RWPE1 (cell line): Measurements from ENCODE around the gene STK32C.

Experiments
- CTCF ChIA-PET: fragments of 350-600 bp; sonication (Branson Sonifier 250); formaldehyde crosslinking; extraction: SDS; loops from one replicate; lab custom pipeline; 2021; lab: Yijun Ruan, JAX
- POLR2A ChIA-PET: fragments of 400-600 bp; formaldehyde crosslinking; extraction: SDS; loops from one replicate; lab custom pipeline; 2020; ENCODE audit warnings: antibody characterized with exemption; ENCODE audit not compliant: low non-redundant PET; lab: Yijun Ruan, JAX
- DNase-seq: peaks from one replicate; pipeline ENCODE4 v3.0.0; 2012; ENCODE audit warnings: low spot score
- H3K27ac ChIP-seq: fragments of 450-650 bp; 2 replicates; pipeline ENCODE4 v1.5.1; 2017
- TF ChIP-seq, protein P1 (sequence below): fragments of 450-650 bp; conservative IDR thresholded peaks from 2 replicates; pipeline ENCODE4 v1.5.1; 2017; ENCODE audit warnings: low read depth, mild to moderate bottlenecking

Gene STK32C

DNA sequence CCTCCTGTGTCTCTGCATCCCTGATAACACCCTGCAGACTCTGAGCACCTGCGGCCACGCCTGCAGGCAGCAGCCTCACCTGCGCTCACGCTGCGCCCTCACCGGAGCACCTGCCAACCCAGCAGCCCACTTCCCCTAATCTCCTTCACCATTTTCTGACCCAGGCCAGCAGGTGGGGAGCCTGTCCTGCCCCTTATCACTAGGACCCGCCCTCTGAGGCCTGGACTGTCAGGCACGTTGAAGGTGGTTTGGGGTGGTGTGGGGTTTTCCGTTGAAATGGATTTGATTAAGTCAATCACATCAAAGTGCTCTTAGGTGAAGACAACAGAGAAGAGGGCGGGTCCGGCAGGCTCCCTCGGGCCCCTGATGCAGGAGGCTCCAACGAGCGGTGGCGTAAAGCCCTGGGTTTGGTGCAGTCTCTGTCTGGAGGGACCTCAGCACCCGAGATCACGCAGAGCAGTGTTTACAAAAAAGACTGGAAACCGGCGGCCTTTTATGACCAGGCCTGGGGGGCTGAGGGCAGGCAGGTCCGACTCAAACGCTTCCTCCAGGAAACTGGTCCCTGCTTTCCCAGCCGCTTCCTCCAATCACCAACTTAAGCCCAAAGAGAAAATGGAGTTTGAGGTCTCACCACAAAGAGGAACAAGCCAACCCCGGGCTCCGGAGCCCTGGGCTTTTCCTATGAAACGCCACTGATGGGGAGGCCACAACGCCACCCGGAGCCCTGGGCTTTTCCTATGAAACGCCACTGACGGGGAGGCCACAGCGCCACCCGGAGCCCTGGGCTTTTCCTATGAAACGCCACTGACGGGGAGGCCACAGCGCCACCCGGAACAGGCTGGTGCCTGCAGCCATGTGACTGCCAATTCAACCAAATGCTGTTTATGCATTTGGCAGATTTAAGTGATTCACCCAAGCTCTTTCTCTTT lies 75.5 kb downstream of the STK32C start:
- ChIA-PET CTCF (interaction anchor here (0.6 to 0.8 kb wide), 2 partner anchors 121 to 224 kb away, joined by 3 read pairs; no protein-coding TSS in a partner anchor), POLR2A (no interaction called here)
- TF ChIP-seq, protein P1, sequence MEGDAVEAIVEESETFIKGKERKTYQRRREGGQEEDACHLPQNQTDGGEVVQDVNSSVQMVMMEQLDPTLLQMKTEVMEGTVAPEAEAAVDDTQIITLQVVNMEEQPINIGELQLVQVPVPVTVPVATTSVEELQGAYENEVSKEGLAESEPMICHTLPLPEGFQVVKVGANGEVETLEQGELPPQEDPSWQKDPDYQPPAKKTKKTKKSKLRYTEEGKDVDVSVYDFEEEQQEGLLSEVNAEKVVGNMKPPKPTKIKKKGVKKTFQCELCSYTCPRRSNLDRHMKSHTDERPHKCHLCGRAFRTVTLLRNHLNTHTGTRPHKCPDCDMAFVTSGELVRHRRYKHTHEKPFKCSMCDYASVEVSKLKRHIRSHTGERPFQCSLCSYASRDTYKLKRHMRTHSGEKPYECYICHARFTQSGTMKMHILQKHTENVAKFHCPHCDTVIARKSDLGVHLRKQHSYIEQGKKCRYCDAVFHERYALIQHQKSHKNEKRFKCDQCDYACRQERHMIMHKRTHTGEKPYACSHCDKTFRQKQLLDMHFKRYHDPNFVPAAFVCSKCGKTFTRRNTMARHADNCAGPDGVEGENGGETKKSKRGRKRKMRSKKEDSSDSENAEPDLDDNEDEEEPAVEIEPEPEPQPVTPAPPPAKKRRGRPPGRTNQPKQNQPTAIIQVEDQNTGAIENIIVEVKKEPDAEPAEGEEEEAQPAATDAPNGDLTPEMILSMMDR: no peak
- no peak overlapping the region for H3K27ac ChIP-seq
- no peak for DNase-seq

- ChIA-PET CTCF (interaction anchor here (0.6 kb wide), 1 partner anchor 122 kb away, joined by 3 read pairs; no protein-coding TSS in a partner anchor), POLR2A (no interaction called here)
- TF ChIP-seq, protein P1: no peak
- no peak for DNase-seq
- no peak overlapping the region for H3K27ac ChIP-seq
These were observed 76.1 kb downstream of the STK32C start for GRCh38 chr10:132231656-132232022.

DNA sequence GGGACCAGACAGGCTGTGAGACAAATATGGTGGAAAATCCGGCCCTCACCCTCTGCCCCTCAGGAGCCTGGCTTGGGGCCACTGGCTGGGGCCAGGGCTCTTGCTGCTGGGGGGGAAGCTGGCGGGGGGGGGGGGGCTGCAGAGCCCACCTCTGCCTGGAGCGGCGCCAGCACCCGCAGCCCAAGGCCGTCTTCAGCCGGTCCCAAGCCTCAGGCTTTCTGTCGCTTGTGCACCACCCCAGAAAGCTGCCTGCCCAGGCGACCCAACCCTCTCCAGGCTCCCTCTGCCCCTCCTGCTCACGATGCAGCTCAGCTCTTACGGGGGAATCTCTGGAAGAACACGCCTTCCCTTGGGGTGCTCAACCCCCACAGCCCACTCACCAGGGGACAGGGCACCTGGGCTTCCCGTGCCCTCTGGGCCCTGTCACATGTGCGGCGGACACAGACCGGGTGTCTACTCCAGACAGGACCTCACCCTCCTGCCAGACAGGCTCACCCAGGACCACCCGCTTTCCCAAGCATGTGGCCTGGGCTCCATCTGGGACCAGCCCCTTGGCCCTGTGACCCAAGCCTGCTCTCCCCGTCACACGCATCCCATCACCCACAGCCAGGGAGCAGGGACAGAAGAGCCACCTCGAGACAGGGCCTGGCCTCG lies 77.1 kb downstream of the STK32C start:
- H3K27ac ChIP-seq: no peak overlapping the region
- ChIA-PET CTCF (interaction anchor here (1.0 kb wide), 1 partner anchor 14 kb away, joined by 3 read pairs; no protein-coding TSS in a partner anchor), POLR2A (no interaction called here)
- DNase-seq: no peak
- TF ChIP-seq, protein P1: no peak

GRCh38 chr10:132229834-132230556 lies 77.8 kb downstream of the STK32C start:
- DNase-seq: no peak
- POLR2A ChIA-PET: no interaction called here
- CTCF ChIA-PET: interaction anchor here (1.0 kb wide), 1 partner anchor 14 kb away, joined by 3 read pairs; no protein-coding TSS in a partner anchor
- TF ChIP-seq, protein P1: no peak
- H3K27ac ChIP-seq: no peak overlapping the region

- TF ChIP-seq, protein P1: no peak
- ChIA-PET POLR2A (no interaction called here), CTCF (interaction anchor here (0.7 kb wide), 1 partner anchor 140 kb away, joined by 5 read pairs; no protein-coding TSS in a partner anchor)
- DNase-seq: no peak
- no peak overlapping the region for H3K27ac ChIP-seq
These were observed 78.7 kb downstream of the STK32C start for GRCh38 chr10:132229096-132229495.

DNA sequence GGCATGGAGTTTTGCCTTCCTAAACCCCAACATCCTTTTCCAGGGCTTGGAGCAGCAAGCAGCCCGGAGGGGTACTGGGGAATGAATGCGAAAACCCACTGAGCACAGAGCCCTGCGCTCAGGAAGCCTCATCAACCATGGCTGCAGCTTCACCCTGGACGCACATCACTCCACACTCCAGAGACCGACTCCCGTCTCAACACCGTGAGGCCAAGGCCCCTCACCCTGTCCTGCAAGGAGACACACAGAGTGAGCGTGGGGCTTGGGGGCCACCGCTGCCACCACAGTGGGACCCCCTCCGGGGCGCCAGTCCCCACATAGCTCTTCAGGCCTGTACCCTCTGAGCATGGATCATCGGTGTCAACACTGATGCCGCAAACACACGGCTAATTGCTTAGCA lies 79.1 kb downstream of the STK32C start:
- no peak for DNase-seq
- no peak overlapping the region for H3K27ac ChIP-seq
- POLR2A ChIA-PET: no interaction called here
- TF ChIP-seq, protein P1: no peak
- CTCF ChIA-PET: interaction anchor here (0.7 kb wide), 1 partner anchor 140 kb away, joined by 5 read pairs; no protein-coding TSS in a partner anchor
